Stimulated activated CD4-positive, alpha-beta T cell treated with anti-CD3 and anti-CD28 coated beads, Interleukin-4, amount 100 ng/mL, for 48 hours (primary cell): ENCODE results near the gene EML2.
"Not testable (repeated sequence)": the region's sequence is repeated elsewhere in the genome, so short reads cannot be mapped to it uniquely, and the experiment has no call there.

Source experiments
- DNase-seq, 2 donors: peaks; one replicate each; pipeline ENCODE4 v3.0.0-alpha.2; 2020; ENCODE audit warnings: low read depth in 2 of 2

EML2 gene

DNA sequence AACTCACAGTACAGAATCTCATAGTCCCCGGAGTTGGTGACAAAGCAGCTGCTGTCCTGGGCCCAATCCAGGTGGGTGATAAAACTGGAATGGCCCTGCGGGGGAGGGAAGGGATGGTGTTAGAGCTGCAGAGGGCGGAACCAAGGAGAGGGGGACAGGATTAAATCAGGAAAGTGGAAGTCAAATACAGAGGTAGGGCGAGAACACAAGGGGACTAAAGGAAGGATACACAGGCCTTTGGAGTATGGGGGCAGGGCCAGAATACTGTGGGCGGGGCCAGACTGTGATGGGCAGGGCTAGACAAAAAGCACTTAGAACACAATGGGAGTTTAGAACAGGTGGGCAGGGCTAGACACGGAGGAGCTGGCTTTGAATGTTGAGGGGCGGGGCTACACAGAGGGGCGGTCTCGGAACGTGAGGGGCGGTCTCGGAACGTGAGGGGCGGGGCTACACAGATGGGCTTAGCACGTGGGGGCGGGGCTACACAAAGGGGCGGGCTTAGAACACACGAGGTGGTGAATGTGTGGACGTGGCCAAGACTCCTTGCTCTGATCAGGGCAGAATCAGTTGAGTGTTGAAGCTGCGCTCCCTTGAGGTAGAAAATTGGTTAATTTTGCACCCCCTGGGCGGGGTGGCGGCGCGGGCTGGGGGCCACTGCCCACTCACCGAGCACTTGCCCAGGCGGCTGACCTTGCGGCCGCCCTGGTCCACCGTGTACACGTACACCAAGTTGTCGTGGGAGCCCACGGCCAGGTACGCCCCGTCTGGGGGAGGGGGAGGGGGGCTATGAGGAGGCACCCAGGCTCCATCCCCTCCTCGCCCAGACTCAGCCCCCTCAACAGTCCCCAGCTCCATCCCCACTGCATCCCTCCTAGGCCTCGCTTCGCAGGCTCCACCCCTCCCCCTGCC lies 23.1 kb downstream of the EML2 start:
- peak; percentile 87 to 94 for DNase-seq

DNA sequence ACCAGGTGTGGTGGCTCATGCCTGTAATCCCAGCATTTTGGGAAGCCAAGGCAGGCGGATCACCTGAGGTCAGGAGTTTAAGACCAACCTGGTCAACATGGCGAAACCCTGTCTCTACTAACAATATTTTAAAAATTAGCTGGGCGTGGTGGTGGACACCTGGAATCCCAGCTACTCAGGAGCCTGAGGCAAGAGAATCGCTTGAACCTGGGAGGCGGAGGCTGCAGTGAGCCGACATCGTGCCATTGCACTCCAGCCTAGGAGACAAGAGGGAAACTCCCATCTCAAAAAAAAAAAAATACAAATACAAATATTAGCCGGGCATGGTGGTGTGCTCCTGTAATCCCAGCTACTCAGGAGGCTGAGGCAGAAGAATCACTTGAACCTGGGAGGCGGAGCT lies 24.1 kb downstream of the EML2 start:
- not testable (repeated sequence) for DNase-seq

DNA sequence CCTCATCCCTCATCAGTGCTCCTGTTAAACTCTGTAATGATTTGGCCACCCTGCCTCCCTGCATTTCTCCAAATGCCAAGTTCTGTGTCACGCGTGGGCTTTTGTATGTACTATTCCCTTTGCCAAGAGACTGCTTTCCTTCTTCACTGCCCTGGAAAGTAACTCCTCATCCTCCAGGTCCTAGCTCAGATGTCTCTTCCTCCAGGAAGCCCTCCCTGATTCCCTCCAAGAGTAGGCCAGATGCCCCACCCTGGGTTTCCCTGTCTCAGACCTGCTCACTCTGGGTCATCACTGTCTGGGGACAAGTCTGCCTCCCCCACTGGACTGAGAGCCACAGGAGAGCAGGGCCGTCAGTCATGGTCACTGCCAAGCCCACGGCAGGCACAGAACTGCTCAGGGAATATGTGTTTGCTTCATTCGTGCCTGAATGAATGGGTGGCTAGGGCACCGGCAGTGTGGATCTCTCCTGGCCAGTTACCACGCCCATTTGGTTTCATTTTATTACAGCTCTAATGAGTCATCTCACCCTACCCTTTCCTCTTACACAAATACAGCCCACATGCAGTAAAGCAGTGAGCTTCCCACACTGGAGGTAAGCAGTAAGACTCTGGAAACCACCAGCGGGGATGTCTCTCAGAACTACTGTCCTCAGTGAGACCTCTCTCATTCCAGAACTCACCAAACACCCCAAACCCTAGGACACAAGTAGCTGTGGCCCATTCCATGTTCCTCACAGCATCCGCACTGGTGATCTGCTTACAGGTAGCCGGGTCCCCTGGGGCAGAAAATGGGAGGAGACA lies 25.1 kb downstream of the EML2 start:
- peak; percentile 22 to 53 for DNase-seq

DNA sequence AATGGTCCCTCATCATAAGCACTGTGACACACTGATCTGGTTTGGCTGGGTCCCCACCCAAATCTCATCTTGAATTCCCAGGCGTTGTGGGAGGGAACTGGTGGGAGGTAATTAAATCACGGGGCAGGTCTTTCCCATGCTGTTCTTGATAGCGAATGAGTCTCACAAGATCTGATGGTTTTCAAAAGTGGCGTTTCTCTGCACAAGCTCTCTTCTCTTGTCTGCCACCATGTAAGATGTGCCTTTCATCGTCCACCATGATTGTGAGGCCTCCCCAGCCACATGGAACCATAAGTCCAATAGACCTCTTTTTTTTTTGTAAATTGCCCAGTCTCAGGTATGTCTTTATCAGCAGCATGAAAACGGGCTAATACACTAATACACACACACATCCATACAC lies 30.2 kb downstream of the EML2 start:
- no peak for DNase-seq

DNA sequence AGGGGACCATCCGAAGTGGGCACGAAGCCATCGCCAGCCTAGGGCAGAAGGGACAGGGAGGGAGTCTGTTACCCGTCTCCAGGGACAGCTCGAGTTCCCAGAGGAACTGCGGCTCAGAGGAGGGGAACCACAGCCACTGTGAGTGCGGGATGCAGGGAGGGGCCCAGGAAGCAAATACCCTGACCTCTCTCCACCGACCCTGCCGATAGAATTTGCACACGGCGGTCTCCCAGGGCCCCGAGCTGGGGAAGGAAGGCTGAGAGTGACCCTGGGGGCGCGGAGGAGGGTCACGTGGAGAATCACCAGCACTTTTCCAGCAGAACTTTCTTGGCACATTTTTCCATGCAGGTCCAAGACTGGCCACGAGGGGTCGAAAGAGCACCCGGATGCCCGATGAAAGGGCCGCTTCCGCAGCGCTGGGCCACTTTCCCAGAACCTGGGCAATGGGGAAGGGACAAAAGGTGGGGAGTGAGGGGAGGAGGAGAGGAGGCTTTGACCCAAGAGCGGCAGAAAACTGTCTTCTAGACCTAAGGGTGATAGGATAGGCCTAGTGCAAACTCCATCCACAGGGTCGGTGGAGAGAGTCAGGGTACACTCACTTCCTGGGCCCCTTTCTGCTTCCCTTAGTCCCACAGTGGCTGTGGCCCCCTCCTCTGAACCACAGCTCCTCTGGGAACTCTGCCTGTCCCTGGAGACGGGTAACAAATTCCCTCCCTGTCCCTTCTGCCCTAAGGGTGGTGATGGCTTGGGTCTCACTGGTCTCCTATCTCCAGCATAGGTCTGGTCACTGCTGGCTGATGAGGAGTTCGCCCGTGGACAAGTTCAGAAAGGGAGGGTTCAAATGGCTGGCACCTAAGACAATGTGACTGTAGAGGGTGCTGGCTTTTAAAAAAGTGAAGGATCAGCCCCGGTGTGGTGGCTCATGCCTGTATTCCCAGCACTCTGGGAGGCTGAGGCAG lies 31.8 kb downstream of the EML2 start:
- peak; percentile 17 to 32 for DNase-seq

DNA sequence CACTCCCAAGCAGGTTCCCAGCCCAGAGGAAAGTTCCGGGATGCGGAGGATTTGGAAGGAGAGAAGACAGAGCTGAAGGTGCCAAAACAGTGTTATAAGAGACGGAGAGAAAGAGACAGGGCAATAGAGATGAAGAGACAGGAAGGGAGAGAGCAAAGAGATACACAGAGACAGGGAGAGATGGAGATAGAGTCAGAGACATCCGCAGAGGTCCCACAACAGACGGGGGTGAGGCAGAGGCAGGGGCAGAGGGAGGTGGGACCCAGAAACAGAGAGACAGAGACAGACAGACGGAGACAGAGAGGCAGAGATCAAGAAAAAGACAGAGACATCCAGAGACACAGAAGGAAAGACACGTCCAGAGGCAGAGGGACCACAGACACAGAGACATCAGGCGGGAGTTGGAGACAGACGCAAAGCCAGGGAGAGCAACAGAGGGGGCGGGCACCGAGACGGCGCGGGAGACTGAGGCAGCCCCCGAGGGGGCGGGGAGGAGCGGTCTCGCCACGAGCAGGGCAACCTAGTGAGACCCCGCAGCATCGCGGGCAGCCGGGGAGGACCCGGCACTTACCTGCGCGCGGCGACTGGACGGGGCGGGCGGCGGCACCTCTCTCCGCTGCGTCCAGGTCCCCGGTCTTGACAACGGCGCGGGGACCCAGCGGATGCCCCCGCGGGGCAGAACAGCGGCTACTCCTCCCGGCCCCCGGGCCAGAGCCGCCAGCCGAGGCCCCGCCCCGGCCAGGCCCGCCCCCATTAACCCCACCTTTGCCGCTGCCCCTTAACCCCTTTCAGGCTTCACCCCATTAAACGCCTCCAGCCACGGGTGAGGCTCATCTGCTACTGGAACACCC lies 37.4 kb downstream of the EML2 start, which contains the start of gene GPR4:
Gene GPR4, minus strand, starts transcription at position 689 of the 851 bp plus-strand sequence. CDS start 10,346 bp downstream, outside the sequence.
- DNase-seq: no peak

DNA sequence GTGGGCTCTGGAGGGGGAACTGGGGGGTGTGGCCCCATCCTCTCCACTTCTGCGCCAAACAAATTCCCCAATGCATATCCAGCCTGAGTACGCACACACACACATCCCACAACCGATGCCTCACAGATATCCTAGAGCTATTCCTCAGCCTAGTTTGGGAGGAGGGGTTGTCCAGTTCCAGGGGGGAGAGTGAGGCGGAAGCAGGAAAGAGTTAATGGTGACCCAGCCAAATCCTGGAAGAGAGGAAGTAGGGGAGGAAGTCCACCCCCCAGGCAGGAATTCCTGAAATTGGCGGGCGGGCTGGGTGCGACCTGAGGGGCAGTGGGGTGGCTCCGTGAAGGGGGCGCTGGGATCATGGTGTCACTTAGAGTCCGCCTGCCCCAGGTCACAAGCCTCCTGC lies 38.1 kb downstream of the EML2 start:
- DNase-seq: no peak

DNA sequence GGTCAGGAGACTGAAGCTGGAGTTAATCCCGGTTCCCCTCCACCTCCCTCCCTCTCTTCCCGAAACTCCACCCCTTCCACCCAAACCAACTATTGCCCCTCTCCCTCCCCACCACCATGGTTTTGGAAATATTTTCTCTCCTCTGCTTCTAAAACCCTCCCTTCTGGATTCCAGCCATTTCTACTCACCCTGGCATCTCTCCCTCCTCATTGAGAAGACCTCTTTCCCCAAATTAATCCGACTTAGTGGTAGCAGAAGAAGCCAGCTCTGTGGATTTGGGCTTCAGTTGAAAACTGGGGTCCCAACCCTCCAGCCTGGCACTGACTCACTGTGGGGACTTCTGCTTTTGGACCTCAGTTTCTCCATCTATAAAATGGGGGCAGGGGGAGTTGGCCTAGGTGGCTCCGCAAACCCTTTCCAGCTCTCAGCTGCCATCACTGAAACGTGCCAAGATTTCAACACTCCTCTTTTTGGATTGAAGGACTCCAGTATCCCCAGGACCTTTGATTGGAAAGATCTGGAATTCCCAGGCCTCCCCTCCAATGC lies 38.8 kb downstream of the EML2 start:
- DNase-seq: no peak

DNA sequence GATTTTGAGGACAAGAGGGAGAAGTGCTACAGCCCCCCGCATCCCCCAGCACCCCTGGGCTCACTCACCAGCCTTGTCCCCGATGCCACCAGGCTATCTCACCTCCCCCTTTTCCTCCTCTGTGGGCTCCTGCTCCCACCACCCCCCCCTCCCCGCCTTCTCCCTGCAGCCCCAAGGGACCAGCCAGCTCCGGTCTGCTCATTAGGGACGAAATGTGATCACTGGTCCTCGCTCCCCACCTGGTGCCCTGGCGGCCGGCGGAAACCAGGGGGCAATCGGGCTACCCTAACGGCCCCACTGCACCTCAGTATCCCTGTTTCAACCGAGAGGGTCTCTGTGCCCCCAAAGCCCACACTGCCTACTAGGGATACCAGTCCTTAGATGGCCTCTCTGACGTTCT lies 39.9 kb downstream of the EML2 start:
- no peak for DNase-seq

DNA sequence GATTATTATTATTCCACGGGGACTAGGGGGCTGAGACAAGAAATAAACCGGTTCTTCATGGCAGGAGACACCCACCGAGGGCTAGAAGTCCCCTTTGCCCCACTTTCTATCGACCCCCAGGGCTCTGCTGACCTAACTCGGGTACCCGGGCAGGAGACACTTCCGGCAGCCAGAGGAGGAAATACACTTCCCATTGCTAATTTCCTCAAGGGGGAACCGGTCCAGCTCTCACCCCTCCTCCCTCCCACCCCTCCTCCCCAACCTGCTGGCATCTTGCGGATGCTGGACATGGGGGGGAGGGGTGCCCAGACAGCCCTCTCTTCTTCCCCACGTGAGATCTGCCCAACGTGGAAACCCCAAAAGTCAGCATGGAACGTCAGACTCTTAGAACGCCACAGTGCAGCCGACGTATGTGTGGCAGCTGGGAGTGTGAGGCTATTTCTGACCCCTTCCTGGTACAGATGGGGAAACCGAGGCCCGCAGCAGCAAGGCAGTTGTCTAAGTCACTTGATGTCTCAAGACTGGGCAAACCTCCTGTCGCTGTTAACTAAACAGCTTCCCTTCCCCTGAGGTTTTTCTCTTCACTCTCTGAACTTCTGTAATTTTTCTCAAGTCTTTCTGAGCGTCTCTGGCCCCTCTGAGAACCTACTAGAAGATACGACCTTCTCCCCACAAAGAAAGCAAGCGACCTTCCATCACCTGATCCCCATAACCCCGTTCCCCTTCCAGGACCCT lies 40.8 kb downstream of the EML2 start:
- no peak for DNase-seq

DNA sequence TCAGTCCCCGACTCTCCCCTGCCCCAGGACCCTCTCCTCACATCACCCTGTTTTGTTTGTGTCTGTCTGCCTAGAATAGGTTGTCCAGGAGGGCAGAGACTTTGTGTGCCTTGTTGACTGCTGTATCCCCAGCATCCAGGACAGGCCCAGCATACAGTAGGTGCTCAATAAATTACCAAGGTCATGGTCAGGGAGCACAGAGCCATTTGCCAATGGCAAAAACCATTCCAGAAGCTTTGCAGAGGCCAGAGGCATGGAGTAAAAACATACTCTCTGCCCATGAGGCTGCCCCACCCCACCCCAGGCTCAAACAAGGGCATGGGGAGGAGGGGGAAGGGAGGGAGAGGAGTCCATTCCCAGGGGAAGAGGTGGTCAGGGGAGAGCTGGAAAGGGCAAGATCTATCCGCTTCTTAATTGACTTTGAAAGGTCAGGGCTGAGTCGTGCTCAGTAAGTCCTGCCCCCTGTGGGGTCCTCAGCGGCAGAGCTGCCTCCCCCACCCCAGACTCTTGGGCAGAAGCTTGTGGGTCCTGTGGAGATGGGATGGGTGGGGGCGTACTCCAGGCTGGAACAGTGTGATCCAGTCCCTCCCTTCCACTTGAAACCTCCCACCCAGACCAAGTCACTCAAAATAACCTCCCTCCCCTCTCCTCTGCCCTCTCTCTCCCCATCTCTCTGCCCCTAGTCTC lies 41.6 kb downstream of the EML2 start:
- DNase-seq: no peak

DNA sequence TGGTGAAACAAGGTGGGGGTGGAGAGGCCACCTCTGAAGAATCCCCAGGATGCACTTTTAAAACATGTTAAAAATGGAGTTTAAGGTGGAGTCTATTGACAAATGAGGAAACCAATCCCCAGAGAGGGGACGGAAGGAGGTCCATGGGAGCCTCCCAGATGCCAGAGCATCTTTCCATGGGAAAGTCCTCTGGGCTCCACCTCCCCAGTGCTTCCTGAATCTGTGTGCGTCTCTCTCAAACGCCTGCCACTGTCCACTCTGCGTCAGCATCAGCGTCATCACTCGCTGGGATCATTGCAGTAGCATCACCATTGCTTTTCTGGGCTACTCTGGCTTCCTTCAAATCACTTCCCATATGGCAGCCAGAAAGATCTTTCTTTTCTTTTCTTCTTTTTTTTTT lies 43.4 kb downstream of the EML2 start:
- DNase-seq: no peak

DNA sequence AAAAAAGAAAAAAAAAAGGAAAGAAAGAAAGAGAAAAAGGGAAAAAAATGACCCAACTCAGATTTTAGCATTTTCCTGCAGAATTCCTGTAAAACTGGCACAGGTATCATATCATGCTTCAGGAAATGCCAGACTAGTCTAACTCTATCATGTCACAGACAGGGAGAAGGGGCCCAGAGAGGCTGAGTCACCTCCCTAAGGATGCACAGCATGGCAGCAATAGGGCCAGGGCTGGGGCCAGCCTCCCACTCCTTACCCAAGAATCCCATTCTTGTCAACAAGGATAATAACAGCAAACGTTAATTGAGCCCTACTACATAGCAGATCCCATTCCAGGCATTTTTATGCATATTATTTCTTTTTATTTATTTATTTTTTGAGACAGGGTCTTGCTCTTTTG lies 45.7 kb downstream of the EML2 start:
- no peak for DNase-seq

DNA sequence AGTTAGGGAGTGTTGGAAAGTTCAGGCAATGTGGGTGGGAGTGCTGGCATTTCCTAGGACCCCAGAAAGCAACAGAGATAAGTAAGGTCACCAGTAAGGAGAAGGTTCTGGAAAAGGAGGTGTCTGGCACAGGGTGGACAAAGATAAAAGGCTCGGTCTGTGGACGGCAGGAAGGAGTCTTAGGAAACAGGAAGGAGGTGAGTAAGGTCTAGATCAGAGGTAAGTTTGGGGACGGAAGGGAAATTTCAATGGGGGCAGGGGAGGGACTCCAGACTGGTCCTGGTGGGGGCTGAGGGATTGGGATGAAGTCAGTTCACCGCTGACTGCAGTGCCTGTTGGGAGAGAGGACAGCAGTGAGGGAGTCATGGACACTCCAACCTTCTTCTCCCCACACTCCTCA lies 46.8 kb downstream of the EML2 start:
- no peak for DNase-seq

DNA sequence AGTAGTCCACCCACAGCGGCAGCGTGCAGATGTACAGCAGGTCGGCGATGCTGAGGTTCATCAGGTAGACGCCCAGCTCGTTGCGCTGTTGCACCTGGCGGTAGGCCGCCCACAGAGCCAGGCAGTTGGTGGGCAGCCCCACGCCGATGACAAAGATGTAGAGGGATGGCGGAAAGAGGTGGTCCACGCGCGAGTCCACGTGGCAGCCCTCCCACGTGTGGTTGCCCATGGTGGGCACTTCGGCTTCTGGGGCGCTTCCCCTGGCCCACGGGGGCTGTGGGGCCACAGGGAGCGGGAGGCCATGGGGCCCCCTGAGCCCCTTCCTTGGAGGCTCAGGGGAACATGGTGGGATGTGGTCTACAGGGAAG lies 47.6 kb downstream of the EML2 start:
- no peak for DNase-seq

DNA sequence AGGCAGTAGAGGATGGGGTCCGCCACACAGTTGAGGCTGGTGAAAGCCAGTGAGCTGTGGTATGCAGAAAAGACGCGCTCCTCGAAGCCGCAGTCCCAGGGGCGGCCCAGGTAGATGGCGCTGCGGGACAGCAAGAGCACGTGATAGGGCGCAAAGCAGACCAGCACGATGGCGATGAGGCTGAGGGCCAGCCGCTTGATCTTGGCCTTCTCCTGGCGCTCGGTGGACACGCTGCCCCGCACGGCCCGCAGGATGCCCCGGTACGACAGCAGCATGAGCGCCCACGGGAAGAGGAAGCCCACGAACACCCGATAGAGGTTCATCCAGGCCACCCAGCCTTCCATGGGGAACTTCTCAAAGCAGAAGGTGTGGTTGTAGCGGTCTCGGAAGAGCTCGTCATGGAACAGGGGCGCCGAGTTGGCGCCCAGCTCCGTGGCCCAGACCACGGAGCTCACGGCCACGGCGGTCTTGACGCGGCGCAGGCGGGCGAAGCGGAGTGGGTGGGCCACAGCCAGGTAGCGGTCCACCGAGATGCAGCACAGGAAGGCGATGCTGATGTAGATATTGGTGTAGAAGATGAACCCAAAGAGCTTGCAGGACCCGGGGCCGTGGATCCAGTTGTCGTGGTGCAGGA lies 48.1 kb downstream of the EML2 start:
- DNase-seq: peak; percentile 29 to 35

DNA sequence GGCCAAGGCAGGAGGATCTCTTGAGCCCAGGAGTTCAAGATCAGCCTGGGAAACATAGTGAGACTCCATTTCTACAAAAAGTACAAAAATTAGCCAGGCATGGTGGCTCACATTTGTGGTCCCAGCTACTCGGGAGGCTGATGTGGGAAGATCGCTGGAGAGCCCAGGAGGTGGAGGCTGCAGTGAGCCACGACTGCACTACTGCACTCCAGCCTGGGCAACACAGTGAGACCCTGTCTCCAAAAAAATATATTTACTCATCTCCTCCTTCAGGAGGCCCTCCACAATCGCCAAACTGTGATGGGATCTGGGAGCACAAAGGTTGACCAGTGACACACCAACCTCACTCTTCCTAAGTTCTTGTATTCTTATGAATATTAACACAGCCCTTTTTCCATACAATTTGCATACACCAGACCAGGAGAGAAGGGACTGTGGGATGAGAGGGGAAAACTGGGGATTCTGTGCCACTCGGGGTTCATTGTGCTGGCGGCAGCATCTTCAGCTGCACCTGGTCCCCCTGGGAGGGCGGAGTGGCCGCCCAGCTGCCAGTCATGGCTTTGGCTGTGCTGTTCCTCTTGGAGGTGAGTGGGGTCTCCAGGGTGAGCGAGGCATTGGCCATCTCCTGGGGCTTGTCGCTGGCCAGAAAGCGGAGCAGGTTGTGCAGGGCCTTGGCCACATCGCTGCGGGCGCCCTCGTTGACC lies 48.7 kb downstream of the EML2 start:
- no peak for DNase-seq

DNA sequence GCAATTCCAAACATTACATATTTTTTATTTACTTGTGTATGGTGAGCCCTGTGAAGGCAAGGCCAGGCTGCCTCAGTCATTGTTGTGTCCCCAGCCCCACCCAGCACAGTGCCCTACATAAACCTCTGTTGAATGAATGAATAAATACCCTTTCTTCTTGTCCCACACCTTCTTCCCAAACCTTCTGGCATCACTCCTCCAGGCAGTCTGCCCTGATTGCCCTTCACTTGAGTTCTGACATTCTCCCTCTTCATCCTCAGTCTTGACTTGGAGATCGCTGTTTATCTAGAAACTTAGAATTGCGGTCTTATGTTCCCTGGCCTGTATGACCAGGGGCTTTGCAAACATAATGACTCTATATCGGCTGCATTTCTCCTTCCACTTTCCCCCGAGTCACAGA lies 49.4 kb downstream of the EML2 start:
- DNase-seq: no peak
